GM21717 (cell line): ENCODE measurements around the gene EML6.
"Not testable (repeated sequence)": the region's sequence is repeated elsewhere in the genome, so short reads cannot be mapped to it uniquely, and the experiment has no call there.

ENCODE experiments used
- ATAC-seq: cut with Tn5 transposase; IDR thresholded peaks from one replicate; pipeline ENCODE4 v1.9.1; 2021; ENCODE audit warnings: mild to moderate bottlenecking, moderate library complexity; ENCODE audit not compliant: unreplicated experiment

Gene EML6

DNA sequence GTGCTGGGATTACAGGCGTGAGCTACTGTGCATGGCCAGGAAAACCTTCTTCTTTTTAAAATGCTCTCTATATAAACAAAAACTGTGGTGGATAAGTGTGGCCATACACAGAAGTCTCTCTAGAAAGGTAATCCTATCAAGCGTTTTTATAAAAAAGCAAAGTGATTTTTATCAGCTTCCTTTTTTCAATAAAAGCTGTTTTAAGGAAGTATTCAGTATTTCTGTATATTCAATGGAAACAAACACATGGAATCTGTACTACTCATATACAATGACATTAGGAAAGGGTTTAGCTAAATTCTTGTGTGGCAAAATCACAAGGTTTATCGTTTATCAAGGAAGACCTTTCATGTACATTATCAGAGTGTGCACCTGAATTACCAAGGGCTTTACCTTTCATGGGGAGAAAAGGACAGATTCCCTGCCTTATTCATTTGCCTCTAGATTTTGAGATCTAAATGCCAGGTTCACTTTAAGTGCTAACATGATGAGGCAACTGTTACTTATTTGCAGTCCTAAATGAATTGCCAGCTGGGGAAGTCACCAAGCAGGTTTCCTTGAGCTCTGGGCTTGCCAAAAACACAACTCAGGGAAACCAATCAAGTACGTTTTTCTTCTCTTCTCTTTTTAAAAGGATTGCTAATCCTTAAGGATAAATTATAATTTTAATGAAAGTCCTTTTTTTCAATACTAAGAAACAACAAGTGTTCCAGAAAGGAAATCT lies 256.0 kb downstream of the EML6 start:
- ATAC-seq, result no peak

DNA sequence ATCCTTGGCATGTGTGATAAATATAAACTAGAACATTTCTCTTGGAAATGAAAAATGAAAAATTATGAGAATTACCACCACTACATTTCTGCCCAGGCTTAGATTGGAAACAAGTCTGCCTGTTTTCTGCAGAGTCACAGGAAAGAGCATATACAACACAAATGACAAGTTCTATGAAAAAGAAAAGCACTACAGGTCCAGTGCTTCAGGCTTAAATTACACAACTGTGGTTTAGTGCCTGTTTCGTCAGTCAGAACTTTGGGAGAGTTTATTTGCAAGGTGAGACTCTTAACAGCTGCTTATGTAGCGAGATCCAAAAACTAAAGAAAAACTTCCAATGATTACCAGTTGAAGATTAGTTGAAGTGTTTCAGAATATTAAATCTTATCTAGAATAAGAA lies 257.9 kb downstream of the EML6 start:
- no peak for ATAC-seq

DNA sequence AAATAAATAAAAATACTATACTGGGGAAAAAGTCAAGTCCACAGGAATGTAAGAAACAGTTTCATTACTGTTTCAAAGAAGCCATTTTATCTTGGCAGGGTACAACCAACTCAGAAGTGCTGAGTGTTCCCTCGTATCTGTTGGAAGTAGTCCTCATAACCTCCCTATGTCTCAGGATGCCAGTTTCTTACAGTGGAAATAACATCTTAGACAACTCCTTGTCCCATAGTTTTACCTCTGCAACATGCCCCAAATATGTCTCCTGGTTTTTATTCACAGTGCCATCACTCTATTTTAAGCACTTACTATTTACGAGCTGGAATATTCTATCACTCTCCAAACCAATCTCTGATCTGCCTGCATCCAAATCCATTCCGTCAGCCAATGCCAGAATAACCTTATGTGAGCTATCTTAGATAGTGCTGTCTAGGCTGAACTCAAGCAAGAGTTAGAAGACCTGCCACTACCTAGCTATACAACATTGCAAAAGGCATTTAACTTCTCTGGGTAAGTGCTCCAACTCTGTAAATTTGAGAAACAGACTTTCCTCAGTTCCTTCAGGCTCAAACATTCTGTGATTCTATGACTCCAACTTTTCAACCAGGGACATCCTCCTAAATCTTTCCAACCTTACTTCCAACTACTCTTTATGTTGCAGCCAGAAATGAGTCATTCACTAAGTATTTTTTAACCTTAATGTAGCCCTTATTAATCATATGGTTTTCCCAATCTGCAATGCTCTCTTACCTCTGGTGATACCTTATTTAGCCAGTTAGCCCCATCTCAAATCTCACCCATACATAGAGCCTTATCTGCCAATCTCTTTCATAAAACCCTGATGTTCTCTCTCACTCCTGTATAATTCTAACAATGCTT lies 260.1 kb downstream of the EML6 start:
- no peak for ATAC-seq

DNA sequence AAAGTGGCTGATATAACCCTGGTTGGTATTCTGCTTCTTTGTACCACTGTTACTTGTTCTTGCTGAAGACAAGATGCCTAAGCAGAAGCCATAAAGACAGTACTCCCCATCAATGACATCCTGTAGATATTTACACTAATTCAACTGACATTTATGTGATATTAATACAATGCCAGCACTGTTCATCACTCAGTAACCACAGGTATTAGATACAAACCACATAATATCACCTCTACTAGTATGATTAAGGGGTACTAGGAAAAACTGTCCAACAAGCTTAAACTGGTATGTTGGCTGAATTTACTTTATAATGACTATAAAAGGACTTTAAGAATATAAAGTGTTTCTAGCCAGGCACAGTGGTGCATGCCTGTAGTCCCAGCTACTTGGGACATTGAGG lies 261.0 kb downstream of the EML6 start:
- ATAC-seq, result no peak

DNA sequence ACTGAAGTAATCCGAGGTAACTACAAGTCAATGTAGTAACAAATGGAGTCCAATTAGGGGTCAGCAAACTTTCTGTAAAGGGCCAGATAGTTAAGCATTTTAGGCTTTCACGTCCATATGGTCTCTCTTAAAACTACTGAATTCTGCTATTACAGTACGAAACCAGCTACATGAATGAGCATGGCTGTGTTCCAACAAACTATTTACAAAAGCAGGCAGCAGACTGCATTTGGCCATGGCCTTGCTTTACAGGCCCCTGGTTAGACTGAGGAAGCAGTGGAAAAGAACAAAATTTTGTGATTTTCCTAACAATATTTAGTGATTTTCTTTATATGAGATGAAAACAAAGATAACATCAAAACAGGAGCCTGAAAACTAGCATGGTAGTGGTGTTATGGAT lies 262.8 kb downstream of the EML6 start:
- ATAC-seq, result no peak

DNA sequence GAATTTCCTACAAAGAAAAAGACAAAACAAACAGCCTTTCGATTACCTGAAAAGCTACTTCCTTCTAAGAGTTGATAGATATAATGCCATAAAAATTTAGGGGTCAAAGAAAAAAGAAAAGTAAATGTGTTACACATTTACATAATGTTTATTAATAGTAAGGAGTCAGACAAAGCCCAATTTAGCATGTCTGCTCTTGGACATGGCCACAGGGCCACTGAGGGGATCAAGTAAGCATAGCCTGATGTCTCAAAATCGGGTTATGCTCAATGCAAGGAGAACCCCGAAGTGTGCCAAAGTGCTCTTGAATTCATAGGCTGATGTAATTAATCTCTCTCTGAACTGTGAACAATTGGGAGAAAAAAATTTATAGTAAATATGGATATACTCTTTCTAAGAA lies 265.1 kb downstream of the EML6 start:
- ATAC-seq, result no peak

DNA sequence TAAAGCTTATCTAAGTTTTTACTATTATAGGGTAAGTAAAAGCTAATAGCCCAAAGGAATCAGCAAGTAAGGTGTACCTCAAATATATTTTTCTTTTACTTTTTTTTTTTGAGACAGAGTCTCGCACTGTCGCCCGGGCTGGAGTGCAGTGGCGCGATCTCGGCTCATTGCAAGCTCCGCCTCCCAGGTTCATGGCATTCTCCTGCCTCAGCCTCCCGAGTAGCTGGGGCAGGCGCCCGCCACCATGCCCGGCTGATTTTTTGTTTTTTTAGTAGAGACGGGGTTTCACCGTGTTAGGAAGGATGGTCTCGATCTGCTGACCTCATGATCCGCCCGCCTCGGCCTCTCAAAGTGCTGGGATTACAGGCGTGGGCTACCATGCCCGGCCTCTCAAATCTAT lies 267.2 kb downstream of the EML6 start:
- ATAC-seq, result not testable (repeated sequence)

DNA sequence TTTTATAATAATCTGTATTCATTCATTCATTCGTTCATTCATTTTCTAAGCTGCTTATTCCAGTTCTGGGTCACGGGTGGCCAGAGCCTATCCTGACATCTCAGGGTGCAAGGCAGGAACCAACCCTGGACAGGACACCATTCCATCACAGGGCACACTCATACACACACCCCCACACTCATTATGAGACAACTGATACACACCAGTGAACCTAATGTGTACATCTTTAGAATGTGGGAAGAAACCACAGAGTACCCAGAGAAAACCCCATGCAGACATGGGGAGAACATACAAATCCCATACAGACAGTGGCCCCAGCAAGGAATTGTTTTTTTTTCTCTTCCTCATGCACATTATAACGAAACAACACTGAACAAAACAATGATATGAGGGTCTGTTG lies 272.1 kb downstream of the EML6 start:
- peak; percentile 56 for ATAC-seq

DNA sequence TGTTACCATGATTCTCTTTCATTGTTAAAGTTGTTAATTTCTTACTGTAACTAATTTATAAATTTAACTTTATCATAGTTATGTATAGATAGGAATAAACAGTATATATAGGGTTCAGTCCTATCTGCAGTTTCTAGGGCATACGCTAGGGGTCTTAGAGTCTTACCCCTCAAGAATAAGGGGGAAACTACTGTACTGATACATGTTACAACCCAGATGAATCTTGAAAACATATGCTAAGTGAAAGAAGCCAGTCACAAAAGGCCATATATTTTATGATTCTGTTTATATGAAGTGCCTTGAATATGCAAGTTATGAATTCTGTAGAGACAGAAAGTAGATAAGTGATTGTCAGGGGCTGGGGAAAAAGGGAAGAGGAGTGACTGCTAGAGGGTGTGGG lies 274.4 kb downstream of the EML6 start:
- no peak for ATAC-seq

DNA sequence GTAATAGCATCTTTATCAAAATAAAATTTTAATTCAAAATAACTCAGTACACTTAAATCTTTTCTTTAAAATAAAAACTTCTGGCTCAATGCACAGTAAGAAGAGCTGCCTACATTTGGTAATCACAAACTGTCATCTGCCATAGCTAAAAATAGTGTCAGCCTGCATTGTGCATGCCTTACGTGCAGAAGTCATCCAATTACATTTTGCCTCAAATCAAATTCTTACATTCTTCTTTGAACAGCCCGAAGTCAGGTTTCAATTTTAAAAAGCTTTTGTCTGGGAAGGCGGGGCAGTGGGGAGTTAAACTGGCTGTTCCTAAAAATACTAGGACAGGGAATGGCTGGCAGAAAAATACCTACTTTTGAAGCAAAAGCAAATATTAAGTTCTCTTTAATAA lies 275.7 kb downstream of the EML6 start:
- no peak for ATAC-seq

DNA sequence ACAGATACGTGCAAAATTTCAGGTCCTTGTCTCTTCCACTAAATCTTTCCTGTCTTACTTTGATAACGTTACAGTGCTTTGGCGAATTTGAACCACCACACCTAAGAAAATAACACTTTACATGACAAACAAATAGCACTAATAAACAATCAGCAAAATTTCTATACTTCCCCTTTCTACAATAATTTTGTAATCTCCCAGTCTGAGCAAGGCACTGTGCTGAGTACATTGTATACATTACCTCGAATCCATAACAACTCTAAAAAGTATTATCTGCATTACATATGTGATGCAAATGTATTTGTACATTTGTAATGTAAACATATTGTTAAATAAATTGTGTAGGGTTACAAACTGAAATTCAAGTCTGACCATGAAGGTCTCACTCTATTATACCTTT lies 276.9 kb downstream of the EML6 start:
- ATAC-seq, result no peak

DNA sequence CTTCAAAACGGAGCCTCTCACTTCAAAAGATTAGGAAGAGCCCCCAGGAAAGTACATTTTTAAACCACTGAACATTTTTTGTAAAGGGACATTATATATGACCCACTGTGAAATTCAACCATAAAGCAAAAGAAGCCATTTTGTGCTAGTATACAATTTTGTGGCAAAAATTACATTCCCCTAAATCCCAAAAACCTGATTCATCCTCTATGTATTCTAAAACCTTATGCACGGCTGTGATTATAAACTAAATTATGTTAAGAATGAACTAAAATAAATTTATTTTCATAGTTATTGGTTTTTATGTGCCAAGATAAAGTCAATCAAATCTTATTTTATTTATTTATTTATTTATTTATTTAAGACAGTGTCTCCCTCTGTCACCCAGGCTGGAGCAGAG lies 278.3 kb downstream of the EML6 start:
- no peak for ATAC-seq

DNA sequence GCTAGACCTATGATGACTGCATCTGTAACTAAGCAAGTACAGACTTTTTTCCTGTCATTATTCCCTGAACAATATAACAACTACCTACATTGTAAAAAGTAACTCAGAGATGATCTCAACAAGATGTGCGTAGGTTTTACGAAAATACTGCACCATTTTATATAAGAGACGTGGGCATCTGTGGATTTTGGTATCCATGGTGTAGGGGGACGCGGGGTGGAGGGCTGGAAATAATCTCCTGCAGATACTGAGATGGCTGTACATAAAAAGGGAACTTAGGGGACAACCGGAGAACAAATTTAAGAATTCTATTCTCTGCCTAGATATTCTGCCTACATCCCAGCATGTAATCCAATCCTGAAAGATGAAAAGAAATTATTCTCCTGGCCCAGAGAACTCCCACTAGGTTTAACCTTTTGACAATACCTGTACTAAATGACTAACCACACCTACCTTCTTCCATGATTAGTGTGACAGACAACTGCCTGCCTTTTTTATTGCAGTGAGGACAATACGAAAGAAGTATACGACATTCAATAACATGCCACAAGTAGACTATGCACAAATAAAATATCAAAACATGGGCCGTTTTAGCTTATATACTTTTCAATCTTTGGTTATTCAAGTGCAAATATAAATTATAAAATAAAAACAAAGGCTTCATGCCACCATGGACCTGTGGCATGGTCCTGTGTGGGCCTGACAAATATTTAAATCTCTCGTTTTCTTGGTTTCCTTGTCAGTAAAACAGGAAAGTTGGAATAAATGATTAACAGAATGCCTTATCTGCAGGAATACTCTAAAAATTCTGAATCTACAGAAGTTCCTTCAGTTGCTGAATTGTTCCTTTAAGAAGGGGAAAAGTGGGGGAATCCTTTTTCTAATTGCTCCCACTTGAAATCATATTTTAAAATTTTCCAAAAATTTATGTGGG lies 280.5 kb downstream of the EML6 start:
- no peak for ATAC-seq

DNA sequence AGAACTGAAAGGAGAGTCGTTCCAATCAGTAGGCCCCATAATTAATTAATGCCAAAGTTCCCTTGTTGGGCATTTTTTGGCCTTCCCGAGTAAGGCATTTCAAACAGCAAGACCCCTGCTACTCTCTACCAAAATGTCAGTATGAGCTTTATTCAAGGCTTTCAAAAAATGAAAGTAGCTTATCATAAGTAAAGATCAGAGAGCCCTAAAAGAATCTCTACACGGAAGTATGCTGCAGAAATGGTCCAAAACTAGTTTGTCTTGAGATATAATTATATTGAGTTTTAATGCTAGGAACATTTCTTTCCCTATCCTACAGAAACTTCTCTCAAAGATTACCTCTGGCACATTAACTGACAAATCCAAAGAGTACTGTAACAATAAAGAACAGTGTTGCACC lies 282.8 kb downstream of the EML6 start:
- no peak for ATAC-seq

DNA sequence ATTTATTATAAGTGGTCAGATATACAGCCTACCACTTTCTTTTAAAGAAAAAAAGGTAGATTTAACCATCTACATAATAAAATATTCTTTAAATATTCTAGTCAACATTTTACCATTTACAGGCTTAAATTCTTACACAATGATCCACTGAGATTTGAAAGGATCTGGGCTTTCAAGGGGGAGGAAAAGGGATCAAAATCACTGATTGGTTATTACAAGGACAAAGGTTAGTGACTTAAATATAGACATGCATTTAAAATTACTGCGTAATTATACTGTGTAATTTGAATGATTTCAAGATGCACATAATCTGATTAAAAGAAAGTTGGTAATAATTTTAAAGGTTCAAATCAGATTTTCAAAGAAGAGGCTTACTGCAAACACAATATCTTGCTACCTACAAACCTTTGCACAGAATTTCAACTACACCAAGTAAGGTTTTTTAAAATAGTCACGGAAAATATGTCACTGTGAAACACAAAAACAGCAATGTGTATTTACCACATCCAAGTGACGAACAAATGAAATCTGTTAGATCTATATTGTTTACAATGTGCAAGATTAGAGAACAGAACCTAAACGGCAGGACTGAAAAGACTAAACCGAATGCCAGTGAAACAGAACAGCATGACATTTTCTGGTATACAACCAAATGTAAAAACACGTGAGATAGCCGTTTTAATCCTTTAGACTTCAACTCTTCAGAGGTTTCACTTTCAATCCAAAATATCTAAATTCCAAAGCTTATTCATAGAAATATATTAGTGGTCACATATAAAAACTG lies 286.0 kb downstream of the EML6 start:
- peak; percentile 33 for ATAC-seq

DNA sequence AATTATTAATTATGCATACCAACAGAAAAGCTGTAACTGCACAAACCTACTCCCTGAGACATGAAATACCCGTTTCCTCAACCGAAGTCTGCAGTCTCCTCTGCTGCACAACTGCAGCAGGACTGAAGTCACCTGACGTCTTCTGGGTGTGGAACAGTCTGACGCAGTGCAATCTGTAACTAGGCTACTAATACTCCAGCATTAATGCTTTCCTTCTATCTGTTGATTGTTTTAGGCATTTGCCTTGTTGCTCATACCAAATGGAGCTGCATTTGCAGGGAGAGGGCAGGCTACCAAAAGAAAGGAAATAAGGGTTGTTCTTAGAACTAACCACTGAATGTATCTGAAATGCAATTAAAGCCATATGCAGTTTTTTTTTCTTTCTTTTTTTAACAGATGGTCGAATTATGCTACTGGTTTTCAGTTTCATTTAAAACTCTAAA lies 286.7 kb downstream of the EML6 start:
- ATAC-seq, result peak; percentile 96

DNA sequence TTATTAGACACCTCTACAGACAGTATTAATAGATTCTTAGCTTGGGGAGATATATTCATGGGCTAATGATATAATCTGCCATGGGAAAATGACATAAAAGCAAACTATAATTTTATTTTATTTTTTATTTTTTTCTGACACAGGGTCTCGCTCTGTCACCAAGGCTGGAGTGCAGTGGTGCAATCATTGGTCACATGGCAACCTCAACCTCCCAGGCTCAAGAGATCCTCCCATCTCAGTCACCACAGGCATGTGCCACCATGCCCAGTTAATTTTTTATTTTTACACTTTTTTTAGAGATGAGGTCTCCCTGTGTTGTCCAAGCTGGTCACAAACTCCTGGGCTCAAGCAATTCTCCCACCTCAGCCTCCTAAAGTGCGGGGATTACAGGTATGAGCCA lies 287.5 kb downstream of the EML6 start:
- no peak for ATAC-seq

DNA sequence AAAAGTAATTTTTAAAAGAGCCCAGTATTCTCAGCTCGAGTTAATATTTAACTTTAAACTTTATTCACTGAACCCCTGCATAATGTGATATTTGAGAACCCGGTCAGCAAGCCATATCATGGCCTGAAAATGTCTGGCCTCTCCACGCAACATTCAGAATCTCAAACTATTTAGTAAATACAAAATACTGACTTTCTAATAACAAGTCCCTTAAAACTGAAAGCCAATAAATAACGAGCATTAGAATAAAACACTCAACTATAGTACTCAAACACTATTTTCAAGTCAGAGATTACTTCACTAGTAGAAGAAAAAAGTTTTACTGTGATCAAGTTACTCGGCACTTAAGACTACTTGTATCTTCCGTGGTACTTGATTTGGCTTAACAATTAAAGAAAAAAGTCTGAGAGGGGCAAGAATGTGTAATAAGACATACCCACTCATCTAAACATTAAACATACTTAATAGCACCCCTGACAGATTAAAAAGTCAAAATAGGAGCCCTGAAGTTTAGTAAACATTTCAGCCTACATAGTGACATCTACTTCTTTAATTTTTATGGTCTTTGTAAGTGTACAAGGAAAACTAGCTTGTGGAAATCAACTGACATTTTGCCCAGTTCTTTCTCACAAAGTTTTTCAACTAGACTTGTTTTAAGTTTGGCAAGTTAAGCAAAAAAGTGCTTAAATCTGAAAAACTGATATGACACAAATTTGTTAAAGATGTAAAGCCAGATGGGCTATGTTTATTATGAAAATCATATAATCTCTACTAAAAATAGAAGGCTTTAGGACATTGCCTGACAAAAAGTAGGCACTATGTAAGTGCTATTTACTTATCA lies 288.6 kb downstream of the EML6 start:
- no peak for ATAC-seq

DNA sequence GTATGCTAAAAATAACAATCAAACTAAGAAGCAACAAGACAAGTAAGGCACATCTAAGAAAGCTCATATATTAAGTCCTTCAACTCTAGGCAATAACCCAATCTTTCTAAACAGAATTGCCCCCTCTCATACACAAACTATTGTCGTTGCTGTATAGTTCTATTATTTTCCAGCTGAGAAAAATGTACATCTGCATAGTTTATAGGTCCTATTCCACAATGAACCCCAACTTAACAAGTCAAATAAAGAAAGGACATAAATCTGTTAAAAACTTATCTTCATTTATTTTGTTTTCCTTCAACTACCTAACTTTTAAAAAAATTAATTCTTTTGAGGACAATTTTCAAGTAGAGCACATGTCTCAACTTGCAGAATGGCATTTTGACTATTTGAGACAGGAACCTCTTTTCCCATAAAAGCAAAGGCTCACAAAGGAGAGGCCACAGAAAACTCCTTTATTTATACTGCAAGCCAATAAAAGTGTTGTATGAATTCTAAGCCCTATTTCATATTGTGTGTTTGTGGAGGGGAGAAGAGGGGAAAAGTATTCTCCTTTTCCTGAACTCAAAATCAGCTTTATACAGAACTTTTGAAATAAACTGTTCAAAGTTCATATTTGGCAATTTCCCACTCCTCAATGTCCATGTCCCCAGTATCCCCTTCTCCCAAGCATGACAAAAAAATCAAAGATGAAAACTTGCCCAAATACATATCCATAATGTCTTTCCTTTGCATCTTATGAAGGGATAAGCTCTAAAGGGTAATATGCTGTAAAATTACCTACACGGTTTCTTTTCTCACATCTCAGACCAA lies 289.4 kb downstream of the EML6 start:
- ATAC-seq, result no peak
